ENCODE measurements around the gene NDUFB10.

NDUFB10 gene

GRCh38 chr16:1973461-1974156 lies 14.3 kb downstream of the NDUFB10 start:
- DNase-seq = no peak

- no peak for DNase-seq
Observed at GRCh38 chr16:1974157-1975070, 15.1 kb downstream of the NDUFB10 start.

DNA sequence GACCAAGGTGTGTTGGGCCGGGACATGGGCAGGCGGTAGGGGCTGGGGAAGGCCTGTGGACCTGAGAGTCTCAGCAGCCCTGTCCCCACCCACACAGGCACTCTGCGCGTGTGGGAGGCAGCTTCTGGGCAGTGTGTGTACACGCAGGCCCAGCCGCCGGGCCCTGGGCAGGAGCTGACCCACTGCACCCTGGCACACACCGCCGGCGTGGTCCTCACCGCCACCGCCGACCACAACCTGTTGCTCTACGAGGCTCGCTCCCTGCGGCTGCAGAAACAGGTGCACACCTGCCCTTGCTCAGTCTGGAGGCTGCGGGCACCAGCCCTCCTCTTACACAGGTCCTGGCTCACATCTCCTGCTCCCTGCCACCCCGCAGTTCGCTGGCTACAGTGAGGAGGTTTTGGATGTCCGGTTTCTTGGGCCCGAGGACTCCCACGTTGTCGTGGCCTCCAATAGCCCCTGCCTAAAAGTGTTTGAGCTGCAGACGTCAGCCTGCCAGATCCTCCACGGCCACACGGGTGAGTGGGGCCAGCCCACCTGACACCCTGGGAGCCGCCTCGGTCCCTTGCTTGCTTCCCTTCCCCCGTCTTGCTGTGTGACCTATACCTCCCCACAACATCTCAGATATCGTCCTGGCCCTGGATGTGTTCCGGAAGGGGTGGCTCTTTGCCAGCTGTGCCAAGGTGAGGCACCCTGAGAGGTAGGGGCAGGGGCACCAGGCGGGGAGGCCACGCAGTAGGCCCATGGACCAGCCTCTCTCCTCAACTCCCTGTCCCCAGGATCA lies 16.3 kb downstream of the NDUFB10 start:
- no peak for DNase-seq

- DNase-seq = no peak
Observed at GRCh38 chr16:1976216-1976520, 16.8 kb downstream of the NDUFB10 start.

DNA sequence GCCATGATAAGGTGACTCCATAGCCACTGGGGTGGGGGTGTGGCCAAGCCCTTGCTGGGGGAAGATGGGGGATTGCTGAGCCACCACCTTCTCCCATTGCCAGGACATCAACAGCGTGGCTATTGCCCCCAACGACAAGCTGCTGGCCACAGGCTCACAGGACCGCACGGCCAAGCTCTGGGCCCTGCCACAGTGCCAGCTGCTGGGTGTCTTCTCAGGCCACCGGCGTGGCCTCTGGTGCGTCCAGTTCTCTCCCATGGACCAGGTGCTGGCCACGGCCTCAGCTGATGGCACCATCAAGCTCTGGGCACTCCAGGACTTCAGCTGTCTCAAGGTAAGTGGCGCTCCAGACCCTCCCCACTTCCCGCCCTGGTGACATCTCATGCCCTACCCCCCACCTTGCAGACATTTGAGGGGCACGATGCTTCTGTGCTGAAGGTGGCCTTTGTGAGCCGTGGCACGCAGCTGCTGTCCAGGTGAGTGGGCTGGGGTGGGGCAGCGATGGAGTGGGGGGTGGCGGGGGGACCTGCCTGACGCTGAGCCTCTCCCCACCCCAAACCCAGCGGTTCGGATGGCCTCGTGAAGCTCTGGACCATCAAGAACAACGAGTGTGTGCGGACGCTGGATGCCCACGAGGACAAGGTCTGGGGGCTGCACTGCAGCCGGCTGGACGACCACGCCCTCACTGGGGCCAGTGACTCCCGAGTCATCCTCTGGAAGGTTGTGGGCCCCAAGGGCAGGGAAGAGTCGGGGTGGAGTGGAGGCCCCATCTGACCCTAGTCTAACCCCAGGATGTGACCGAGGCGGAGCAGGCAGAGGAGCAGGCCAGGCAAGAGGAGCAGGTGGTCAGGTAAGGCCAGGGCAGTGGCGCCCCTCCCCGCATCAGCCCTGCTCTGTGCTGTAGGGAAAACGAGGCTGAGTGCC lies 17.9 kb downstream of the NDUFB10 start:
- DNase-seq = no peak

GRCh38 chr16:1977875-1978268 lies 18.5 kb downstream of the NDUFB10 start:
- DNase-seq = no peak

- DNase-seq = no peak
Observed at GRCh38 chr16:1978476-1979120, 19.3 kb downstream of the NDUFB10 start.

- peak; percentile 8 for DNase-seq
Observed at GRCh38 chr16:1979271-1980029, 20.1 kb downstream of the NDUFB10 start.

DNA sequence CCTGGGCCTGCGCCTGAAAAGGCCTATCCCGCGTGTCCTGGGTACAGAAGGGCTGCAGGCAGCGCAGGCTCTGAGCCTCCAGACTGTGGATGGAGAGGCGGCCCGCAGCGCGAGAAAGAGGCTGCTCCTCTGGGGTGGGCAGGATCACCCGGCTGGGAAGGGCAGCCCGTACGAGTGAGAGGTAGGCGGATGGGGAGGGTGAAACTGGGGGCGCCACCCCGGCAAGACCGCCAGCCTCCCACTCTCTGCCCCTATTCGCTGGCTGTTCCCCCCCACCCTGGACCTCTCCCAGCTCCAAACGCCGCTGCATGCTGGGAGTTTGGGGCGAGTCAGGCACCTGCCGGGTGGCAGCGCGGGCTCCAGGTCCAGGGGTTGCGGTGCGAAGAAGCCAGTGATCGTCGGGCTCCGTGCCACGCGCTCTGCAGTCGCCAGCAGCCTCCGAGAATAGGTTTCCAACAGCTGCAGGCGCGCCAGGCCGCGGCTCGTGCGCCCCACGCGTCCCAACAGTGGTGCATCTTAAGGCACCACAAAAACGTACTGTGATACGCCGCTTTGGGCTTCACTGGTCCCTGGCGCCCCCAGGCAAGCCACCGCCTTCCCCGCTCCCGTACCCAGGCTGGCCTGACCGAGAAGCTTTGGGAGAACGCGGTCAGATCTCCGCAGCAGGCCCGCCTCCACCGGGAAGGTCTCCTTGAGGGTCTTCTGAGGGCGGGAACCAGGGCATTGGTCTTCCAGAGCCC lies 20.9 kb downstream of the NDUFB10 start:
- DNase-seq = no peak

DNA sequence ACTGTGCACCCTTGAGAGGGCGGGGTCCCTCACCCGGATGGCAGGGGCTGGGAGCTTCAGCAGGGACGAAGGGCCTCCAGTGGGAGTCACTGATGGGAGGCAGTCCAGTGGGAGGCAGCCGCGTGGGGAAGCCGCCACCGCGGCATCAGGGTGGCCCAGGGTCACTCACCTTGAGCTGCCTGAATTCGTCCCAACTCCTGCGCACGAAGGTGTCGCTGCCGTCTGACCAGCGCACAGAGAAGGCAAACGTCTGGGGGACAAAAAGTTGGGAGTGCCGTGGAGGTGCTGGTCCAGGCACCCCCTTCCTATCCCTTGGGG lies 21.4 kb downstream of the NDUFB10 start:
- DNase-seq = no peak

- DNase-seq = no peak
Observed at GRCh38 chr16:1981398-1981836, 22.1 kb downstream of the NDUFB10 start, which contains the start of gene NOXO1. Gene NOXO1 (minus strand): TSS chr16:1981469. CDS start chr16:1981179, 290 bp downstream.

DNA sequence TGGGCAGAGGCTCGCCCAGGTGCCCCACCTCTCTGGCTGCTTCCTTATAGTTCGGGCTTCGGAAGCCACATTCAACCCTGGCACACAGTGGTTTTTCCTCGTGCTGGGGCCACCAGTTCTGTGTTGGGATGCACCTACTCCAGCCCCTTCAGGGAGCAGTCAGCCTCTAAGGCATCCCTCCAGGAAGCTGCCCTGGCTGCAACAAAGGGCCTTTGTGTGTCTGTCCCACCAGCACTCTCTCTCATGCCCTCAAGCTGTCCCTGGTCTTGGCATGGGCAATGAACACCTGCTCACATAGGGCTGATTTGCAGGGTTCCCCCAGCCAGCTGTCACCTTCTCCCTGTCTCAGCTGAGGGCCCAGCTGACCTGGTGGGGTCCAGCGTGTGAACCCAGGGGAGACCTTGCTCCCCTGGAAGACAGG lies 22.7 kb downstream of the NDUFB10 start:
- DNase-seq = no peak

DNA sequence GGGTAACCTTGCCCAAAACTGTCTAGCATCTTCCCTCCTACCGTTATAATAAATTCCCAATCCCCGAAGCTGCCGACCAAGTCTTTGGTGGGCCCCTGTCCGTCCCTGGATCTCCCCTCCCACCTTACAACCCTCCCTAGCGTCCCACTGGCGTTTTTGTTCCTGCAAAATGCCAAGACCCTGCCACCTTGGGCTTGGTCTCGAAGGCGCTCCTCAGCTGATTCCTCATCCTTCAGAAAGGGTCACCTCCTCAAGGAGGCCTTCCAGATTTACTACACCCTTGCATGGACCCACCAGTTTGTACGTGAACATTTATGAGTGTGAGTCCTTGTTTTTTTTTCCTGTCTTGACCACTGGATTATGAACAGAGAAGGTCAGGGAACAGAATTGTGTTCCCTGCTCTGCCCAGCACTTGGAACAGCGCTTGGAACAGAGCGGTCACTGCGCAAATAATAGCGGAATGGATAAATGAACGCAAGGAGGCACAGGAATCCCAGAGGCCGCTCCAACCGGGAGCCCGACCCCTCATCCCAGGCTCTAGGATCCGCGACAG lies 23.7 kb downstream of the NDUFB10 start:
- DNase-seq = no peak

DNA sequence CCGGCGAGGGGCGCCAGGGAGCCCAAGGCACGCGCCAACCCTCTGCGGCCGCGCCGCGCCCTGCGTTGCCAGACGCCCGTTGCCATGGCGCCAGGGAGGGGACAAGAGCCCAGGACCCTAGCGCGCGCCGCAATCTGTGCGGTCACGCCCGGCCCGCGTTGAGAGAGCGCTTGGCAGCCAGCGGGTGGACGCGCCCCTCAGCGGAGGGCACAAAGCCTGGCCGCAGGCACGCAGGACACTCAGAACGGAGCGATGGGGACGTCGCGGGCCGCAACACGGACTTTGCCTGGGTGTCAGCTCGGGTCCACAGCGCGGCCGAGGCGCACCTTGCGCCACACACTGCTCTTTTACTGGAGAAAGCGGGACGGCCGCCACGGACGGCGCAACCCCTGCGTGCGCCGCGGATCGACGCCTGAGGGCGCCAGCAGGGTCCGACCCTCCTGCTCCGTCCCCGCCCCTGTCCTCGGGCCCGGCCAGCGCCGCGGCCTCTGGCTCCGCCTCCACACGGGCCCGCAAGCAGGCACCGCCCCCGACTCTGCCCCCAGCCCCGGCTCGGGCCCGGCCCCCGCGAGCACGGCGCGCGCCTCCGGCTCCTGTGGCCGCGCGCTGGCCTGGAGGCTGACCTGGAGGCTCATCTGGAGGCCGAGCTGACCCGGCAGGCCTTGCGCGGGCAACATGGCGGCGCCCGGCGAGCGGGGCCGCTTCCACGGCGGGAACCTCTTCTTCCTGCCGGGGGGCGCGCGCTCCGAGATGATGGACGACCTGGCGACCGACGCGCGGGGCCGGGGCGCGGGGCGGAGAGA lies 24.4 kb downstream of the NDUFB10 start, which contains the start of gene GFER:
TSS of gene GFER (plus strand) at position 650 of the 803 bp plus-strand sequence. CDS start at position 676, 26 bp downstream.
- peak; percentile 5 for DNase-seq

DNA sequence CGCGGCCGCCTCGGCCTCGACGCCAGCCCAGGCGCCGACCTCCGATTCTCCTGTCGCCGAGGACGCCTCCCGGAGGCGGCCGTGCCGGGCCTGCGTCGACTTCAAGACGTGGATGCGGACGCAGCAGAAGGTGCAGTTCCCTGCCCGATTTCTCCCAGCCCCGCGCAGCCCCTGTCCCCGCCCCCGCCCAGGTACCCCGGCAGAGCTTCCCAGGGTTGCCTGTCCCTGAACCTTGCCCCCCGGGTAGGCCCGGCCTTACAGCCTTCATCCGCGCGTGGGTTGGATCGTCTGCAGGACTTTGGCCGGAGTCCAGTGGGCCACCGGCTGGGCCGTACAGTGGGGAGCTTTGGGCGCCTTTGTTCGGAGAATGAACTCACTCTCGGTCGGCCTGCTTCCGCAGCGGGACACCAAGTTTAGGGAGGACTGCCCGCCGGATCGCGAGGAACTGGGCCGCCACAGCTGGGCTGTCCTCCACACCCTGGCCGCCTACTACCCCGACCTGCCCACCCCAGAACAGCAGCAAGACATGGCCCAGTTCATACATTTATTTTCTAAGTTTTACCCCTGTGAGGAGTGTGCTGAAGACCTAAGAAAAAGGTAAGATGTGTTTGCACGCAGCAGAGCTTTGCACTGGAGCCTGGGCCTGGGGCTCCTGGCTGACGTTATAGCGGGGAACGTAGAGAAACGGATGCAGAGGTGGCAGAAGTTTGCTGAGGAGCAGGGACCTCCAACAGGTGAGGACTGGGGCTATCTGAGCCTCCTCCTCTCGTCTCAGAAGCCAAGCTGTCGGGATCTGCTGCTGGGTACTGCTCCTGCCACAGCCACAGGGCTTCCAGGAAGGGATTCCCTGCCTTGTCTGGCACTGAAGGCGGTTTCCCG lies 25.2 kb downstream of the NDUFB10 start:
- no peak for DNase-seq

DNA sequence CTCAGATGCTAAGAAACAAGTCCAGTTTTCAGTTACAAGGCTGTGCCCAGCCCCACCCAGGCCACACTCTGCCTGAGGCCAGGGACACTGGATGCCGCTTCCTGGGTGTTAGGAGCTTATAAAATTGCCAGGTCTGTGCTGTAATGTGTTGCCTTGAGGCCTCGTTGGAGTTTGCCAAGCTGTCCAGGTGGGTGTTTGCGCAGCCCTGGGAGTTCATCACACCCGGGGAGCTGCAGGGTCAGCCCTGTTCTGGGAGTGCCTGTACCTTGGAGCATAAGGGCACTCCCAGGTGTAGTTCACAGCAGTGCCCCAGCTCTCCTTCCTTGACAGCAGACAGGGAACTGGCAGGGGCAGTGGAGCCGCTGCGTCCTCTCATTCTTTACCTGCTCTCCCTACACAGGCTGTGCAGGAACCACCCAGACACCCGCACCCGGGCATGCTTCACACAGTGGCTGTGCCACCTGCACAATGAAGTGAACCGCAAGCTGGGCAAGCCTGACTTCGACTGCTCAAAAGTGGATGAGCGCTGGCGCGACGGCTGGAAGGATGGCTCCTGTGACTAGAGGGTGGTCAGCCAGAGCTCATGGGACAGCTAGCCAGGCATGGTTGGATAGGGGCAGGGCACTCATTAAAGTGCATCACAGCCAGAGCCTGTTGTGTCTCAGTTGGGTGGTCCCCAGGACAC lies 26.3 kb downstream of the NDUFB10 start:
- no peak for DNase-seq

DNA sequence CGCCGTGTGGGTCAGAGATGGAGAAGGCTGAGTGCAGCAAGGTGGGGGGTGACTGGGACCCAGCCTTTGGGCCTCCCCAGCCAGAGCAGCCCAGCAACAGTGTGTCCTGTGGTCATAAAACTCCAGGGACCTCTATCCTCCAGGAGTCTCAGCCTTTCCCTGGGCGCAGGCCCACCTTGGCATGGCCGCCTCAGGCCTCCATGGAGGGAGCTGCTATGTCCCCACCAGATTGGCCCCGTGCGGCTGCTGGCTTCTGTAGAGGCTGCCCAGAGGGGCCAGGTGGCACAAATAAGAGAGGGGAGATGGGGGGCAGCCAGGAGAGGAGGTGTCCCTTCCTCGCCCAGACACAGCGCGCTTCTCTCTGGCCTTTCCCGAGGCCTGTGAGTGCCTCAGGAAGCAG lies 27.9 kb downstream of the NDUFB10 start:
- DNase-seq = no peak
